Breast epithelium (tissue), 3 donors: ENCODE measurements around the gene COA1.

Experiments used
- POLR2AphosphoS5 ChIP-seq, 3 donors: sonication (generic); formaldehyde crosslinking; IDR thresholded peaks; one replicate each; pipeline ENCODE4 v1.6.1; 2017; ENCODE audit warnings: antibody characterized with exemption in 3 of 3
- TF ChIP-seq, protein P1 (sequence below), 3 donors: fragments of 450-650 bp; IDR thresholded peaks; one replicate each; pipeline ENCODE4 v1.5.1; 2016 to 2017; ENCODE audit warnings: antibody characterized with exemption in 3 of 3, mild to moderate bottlenecking in 3 of 3, moderate library complexity in 3 of 3

- TF ChIP-seq, protein P1, sequence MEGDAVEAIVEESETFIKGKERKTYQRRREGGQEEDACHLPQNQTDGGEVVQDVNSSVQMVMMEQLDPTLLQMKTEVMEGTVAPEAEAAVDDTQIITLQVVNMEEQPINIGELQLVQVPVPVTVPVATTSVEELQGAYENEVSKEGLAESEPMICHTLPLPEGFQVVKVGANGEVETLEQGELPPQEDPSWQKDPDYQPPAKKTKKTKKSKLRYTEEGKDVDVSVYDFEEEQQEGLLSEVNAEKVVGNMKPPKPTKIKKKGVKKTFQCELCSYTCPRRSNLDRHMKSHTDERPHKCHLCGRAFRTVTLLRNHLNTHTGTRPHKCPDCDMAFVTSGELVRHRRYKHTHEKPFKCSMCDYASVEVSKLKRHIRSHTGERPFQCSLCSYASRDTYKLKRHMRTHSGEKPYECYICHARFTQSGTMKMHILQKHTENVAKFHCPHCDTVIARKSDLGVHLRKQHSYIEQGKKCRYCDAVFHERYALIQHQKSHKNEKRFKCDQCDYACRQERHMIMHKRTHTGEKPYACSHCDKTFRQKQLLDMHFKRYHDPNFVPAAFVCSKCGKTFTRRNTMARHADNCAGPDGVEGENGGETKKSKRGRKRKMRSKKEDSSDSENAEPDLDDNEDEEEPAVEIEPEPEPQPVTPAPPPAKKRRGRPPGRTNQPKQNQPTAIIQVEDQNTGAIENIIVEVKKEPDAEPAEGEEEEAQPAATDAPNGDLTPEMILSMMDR (IDR thresholded peaks at IDR 0.05) = no peak
- TF ChIP-seq POLR2AphosphoS5 (IDR thresholded peaks at IDR 0.05) = no peak
Observed at GRCh38 chr7:43626695-43627094, 102.6 kb downstream of the COA1 start.
